Endothelial cell of umbilical vein (primary cell): ENCODE measurements around the gene ADARB2. TPM values are rescaled to one million over a fixed set of nuclear protein-coding genes. Genes with fewer than 3 reads are reported as not detected.
"Not testable (repeated sequence)": the region's sequence is repeated elsewhere in the genome, so short reads cannot be mapped to it uniquely, and the experiment has no call there.

Source experiments
- BruUV-seq: library from RNA; stranded (reverse); fragments of 400-500 nt; replicated peaks from 2 replicates; lab custom pipeline; 2021; lab: Mats Ljungman, UMichigan
- CTCF ChIA-PET: fragments of 300-600, 350-600 bp; sonication (Branson Sonifier 250); formaldehyde crosslinking; loops from one replicate; lab custom pipeline; 2021; ENCODE audit warnings: antibody characterized with exemption, inconsistent platforms; lab: Charles Lee
- POLR2A ChIA-PET: fragments of 300-600, 350-600 bp; sonication (Branson Sonifier 250); formaldehyde crosslinking; loops from one replicate; lab custom pipeline; 2021; ENCODE audit warnings: antibody characterized with exemption, inconsistent platforms; lab: Charles Lee
- DNase-seq: peaks from one replicate; pipeline ENCODE4 v3.0.0-alpha.2; 2011; ENCODE audit warnings: low read depth, low spot score
- FAIRE-seq: peaks from 2 replicates; lab custom pipeline; 2011; peaks lifted over from hg19 to GRCh38; lab: Jason Lieb, UNC
- H2AFZ ChIP-seq: 2 replicates; pipeline ENCODE4 v1.6.0; 2012; ENCODE audit warnings: low read depth, low read length, control low read depth, inconsistent platforms
- H3K27ac ChIP-seq: 2 replicates; pipeline ENCODE4 v1.5.1; 2011; ENCODE audit warnings: low read depth, mild to moderate bottlenecking, control low read depth, low read length, moderate library complexity; ENCODE audit not compliant: insufficient read depth
- H3K27me3 ChIP-seq, 2 experiments: 2 replicates each; pipeline versions ENCODE4 v1.6.0 to v1.6.1; 2011; ENCODE audit warnings: low read length in 2 of 2, mixed read lengths in 1 of 2; ENCODE audit not compliant: control insufficient read depth in 2 of 2, insufficient read depth in 2 of 2
- H3K36me3 ChIP-seq, 2 experiments: 2 replicates in 1 of 2; 3 replicates in 1 of 2; pipeline ENCODE4 v1.5.1; 2011; ENCODE audit warnings: low read length in 2 of 2, mild to moderate bottlenecking in 1 of 2, moderate library complexity in 1 of 2; ENCODE audit not compliant: control insufficient read depth in 2 of 2, insufficient read depth in 2 of 2; ENCODE audit errors: extremely low read depth in 1 of 2
- H3K4me1 ChIP-seq: 3 replicates; pipeline ENCODE4 v1.5.1; 2011; ENCODE audit warnings: mild to moderate bottlenecking, low read length; ENCODE audit not compliant: control insufficient read depth, insufficient read depth; ENCODE audit errors: extremely low read depth
- H3K4me2 ChIP-seq: 2 replicates; pipeline ENCODE4 v1.6.1; 2011; ENCODE audit warnings: low read length, control low read depth, mixed read lengths; ENCODE audit not compliant: insufficient read depth
- H3K4me3 ChIP-seq, 3 experiments: fragments of 200-600 bp in 1 of 3; sonication (generic), shearing (Covaris generic) in 1 of 3; replicated peaks in 1 of 3; 2 replicates each; pipeline ENCODE4 v1.5.1; 2011 to 2016; ENCODE audit warnings: control low read depth in 3 of 3, low read length in 3 of 3, mild to moderate bottlenecking in 2 of 3, inconsistent platforms in 1 of 3, low read depth in 1 of 3, moderate library complexity in 1 of 3; ENCODE audit not compliant: insufficient read depth in 1 of 3
- H3K79me2 ChIP-seq: 2 replicates; pipeline ENCODE4 v1.6.0; 2012; ENCODE audit warnings: low read length, inconsistent platforms; ENCODE audit not compliant: control insufficient read depth, insufficient read depth
- H3K9ac ChIP-seq: replicated peaks from 2 replicates; pipeline ENCODE3; 2011; ENCODE audit warnings: low read length, control low read depth; ENCODE audit not compliant: insufficient read depth; ENCODE audit errors: extremely low read depth
- H3K9me1 ChIP-seq: replicated peaks from 3 replicates; pipeline ENCODE4 v1.6.0; 2011; ENCODE audit warnings: mild to moderate bottlenecking, low read length; ENCODE audit not compliant: control insufficient read depth, insufficient read depth; ENCODE audit errors: extremely low read depth
- H3K9me3 ChIP-seq: replicated peaks from 2 replicates; pipeline ENCODE4 v1.5.1; 2012; ENCODE audit warnings: low read length, inconsistent platforms; ENCODE audit not compliant: control insufficient read depth, insufficient read depth
- H4K20me1 ChIP-seq: replicated peaks from 2 replicates; pipeline ENCODE3; 2011; ENCODE audit warnings: mild to moderate bottlenecking, low read length; ENCODE audit not compliant: control insufficient read depth, insufficient read depth; ENCODE audit errors: extremely low read depth
- CTCF ChIP-seq, 2 donors: IDR thresholded peaks; 1 replicate in 1 of 2; 2 replicates in 1 of 2; pipeline ENCODE4 v1.5.1; 2011; ENCODE audit warnings: low read length in 2 of 2, mild to moderate bottlenecking in 2 of 2, moderate library complexity in 2 of 2, control low read depth in 1 of 2, inconsistent platforms in 1 of 2, low read depth in 1 of 2; ENCODE audit not compliant: insufficient read depth in 1 of 2; ENCODE audit errors: extremely low read depth in 1 of 2
- EZH2 ChIP-seq: IDR thresholded peaks from 2 replicates; pipeline ENCODE4 v1.6.1; 2012; ENCODE audit warnings: borderline replicate concordance, low read depth, mild to moderate bottlenecking, moderate library complexity, low read length, inconsistent platforms; ENCODE audit not compliant: severe bottlenecking
- FOS ChIP-seq: IDR thresholded peaks from 2 replicates; pipeline ENCODE4 v1.6.1; 2011; ENCODE audit warnings: mild to moderate bottlenecking, low read length, moderate library complexity, borderline replicate concordance; ENCODE audit not compliant: insufficient read depth
- GATA2 ChIP-seq: IDR thresholded peaks from 2 replicates; pipeline ENCODE4 v1.7.0; 2011; ENCODE audit warnings: low read depth, mild to moderate bottlenecking, moderate library complexity, mixed read lengths, low read length; ENCODE audit not compliant: insufficient read length, insufficient read depth
- JUN ChIP-seq: IDR thresholded peaks from 2 replicates; pipeline ENCODE4 v1.6.1; 2011; ENCODE audit warnings: borderline replicate concordance, low read depth; ENCODE audit not compliant: insufficient read length, insufficient read depth
- MAX ChIP-seq: IDR thresholded peaks from 2 replicates; pipeline ENCODE4 v1.6.1; 2011; ENCODE audit not compliant: insufficient read depth, insufficient read length
- MYC ChIP-seq: IDR thresholded peaks from one replicate; pipeline ENCODE4 v1.6.1; 2011; ENCODE audit warnings: mild to moderate bottlenecking, low read depth, low read length
- POLR2A ChIP-seq: IDR thresholded peaks from 2 replicates; pipeline ENCODE4 v1.6.1; 2012; ENCODE audit warnings: low read depth, mild to moderate bottlenecking, control low read depth, low read length
- POLR2AphosphoS5 ChIP-seq: IDR thresholded peaks from 2 replicates; pipeline ENCODE4 v1.6.1; 2012; ENCODE audit warnings: low read depth, mild to moderate bottlenecking, control low read depth, low read length, moderate library complexity; ENCODE audit not compliant: insufficient read depth
- dilution Hi-C: fragments of 300-500 bp; cut with MboI; formaldehyde crosslinking; loops from one replicate; pipeline ENCODE4 v1.15.0; 2019; ENCODE audit warnings: low sequenced_read_pairs; ENCODE audit not compliant: extremely low pct_ligation_motif_present
- intact Hi-C: fragments of 100-400 bp; cut with micrococcal nuclease; formaldehyde crosslinking; loops from one replicate; pipeline ENCODE4 v1.10.0; 2022
- polyA plus RNA-seq, 4 experiments: library from polyadenylated mRNA; depleted of rRNA in 3 of 4; stranded (reverse) in 3 of 4; unstranded in 1 of 4; fragments of >200 nt; gene quantifications; 2 replicates each; pipeline versions ENCODE4 v1.2.1 to v1.2.3, GENCODE V29; 2011 to 2012; ENCODE audit warnings: missing spikeins in 1 of 4
- total RNA-seq: library from RNA; stranded (reverse); gene quantifications from 2 replicates; pipeline ENCODE4 v1.2.3, GENCODE V29; 2021

Gene ADARB2
- total and polyA plus RNA-seq, 2 donors (not counting 3 experiments of a cell fraction or from before 2014, with no cell fraction given) = not detected

GRCh38 chr10:1341052-1341451, 396.3 kb downstream of the ADARB2 start:
- intact Hi-C loops, H3K27me3 ChIP-seq, H2AFZ ChIP-seq, H3K9me1 ChIP-seq, H3K4me2 ChIP-seq, DNase-seq, H3K4me3 ChIP-seq, POLR2A ChIA-PET, BruUV-seq, H3K4me1 ChIP-seq, H3K9me3 ChIP-seq, H4K20me1 ChIP-seq, H3K9ac ChIP-seq, H3K27ac ChIP-seq, dilution Hi-C loops, CTCF ChIA-PET, H3K79me2 ChIP-seq, H3K36me3 ChIP-seq, FAIRE-seq: not testable (repeated sequence)

- dilution Hi-C loops = no loop called here
Observed at GRCh38 chr10:1339396-1339795, 397.9 kb downstream of the ADARB2 start.

More at GRCh38 chr10:1339396-1339795, 397.9 kb downstream of the ADARB2 start:
- Histone ChIP-seq H4K20me1 (no peaks in the 10 kb centered on the region), H3K9me3 (no peaks in the 10 kb centered on the region), H3K4me3 (no peak overlapping the region), H3K9ac (no peak overlapping the region), H3K36me3 (no peaks in the 10 kb centered on the region), H3K4me1 (no peaks in the 10 kb centered on the region), H3K9me1 (no peaks in the 10 kb centered on the region), H3K27me3 (no peaks in the 10 kb centered on the region), H3K27ac (no peak overlapping the region), H3K4me2 (no peak overlapping the region), H2AFZ (no peak overlapping the region), H3K79me2 (no peaks in the 10 kb centered on the region)
- DNase-seq (no peak), FAIRE-seq (no peak)
- no peak for TF ChIP-seq FOS
- no peak for TF ChIP-seq GATA2
- no peak for TF ChIP-seq JUN
- no peak for TF ChIP-seq POLR2AphosphoS5
- no peak for TF ChIP-seq CTCF (IDR thresholded peaks at IDR 0.05; ENCODE audit: extremely low read depth in 1 of 2, insufficient read depth in 1 of 2, low read depth in 1 of 2, low read length in 2 of 2)
- no peak for TF ChIP-seq POLR2A
- TF ChIP-seq EZH2 = no peak
- TF ChIP-seq MYC = no peak
- no peak for TF ChIP-seq MAX
- CTCF ChIA-PET = no interaction called here
- no TSS peak for BruUV-seq
- intact Hi-C loops = no loop called here
- POLR2A ChIA-PET = no interaction called here
